Measurements from ENCODE around the gene MYLIP.
"Not testable (repeated sequence)": the region's sequence is repeated elsewhere in the genome, so short reads cannot be mapped to it uniquely, and the experiment has no call there.

Gene MYLIP

GRCh38 chr6:16176600-16176999 lies 47.7 kb downstream of the MYLIP start:
- not testable (repeated sequence) for DNase-seq

GRCh38 chr6:16177881-16178280 lies 49.0 kb downstream of the MYLIP start:
- no peak for DNase-seq

GRCh38 chr6:16178351-16178750 lies 49.5 kb downstream of the MYLIP start:
- no peak for DNase-seq

- DNase-seq: no peak
Measured at GRCh38 chr6:16179063-16179462, 50.2 kb downstream of the MYLIP start.

GRCh38 chr6:16179970-16180431 lies 51.1 kb downstream of the MYLIP start:
- no peak for DNase-seq

- DNase-seq: no peak
Measured at GRCh38 chr6:16180696-16181438, 52.0 kb downstream of the MYLIP start.

- no peak for DNase-seq
Measured at GRCh38 chr6:16181439-16182297, 52.8 kb downstream of the MYLIP start.

- no peak for DNase-seq
Measured at GRCh38 chr6:16183187-16183664, 54.3 kb downstream of the MYLIP start.

- DNase-seq: no peak
Measured at GRCh38 chr6:16184129-16184528, 55.2 kb downstream of the MYLIP start.

- no peak for DNase-seq
Measured at GRCh38 chr6:16184551-16184950, 55.7 kb downstream of the MYLIP start.

GRCh38 chr6:16187176-16187575 lies 58.3 kb downstream of the MYLIP start:
- no peak for DNase-seq

GRCh38 chr6:16190214-16190613 lies 61.3 kb downstream of the MYLIP start:
- DNase-seq: no peak

GRCh38 chr6:16196260-16196983 lies 67.5 kb downstream of the MYLIP start:
- no peak for DNase-seq

- DNase-seq: no peak
Measured at GRCh38 chr6:16196984-16197546, 68.2 kb downstream of the MYLIP start.

All from activated T-cell treated with anti-CD3 and anti-CD28 coated beads for 4 hours (primary cell).